Ovary (tissue), 3 donors: ENCODE data around the gene MLX.

Experiments
- EP300 ChIP-seq: sonication (generic); formaldehyde crosslinking; IDR thresholded peaks from one replicate; pipeline ENCODE4 v1.6.1; 2017; ENCODE audit warnings: antibody characterized with exemption
- POLR2A ChIP-seq: fragments of 450-650 bp; IDR thresholded peaks from one replicate; pipeline ENCODE4 v1.6.1; 2017; ENCODE audit warnings: antibody characterized with exemption, mild to moderate bottlenecking, moderate library complexity
- TF ChIP-seq, protein P1 (sequence below), 3 donors: fragments of 450-650 bp in 2 of 3; fragments of 200-600 bp in 1 of 3; IDR thresholded peaks; one replicate each; pipeline versions ENCODE4 v1.5.1 to v1.8.0; 2016 to 2022; ENCODE audit warnings: antibody characterized with exemption in 3 of 3, mild to moderate bottlenecking in 1 of 3
- donor health status: DM: no; HTN: no; CAD: no.

DNA sequence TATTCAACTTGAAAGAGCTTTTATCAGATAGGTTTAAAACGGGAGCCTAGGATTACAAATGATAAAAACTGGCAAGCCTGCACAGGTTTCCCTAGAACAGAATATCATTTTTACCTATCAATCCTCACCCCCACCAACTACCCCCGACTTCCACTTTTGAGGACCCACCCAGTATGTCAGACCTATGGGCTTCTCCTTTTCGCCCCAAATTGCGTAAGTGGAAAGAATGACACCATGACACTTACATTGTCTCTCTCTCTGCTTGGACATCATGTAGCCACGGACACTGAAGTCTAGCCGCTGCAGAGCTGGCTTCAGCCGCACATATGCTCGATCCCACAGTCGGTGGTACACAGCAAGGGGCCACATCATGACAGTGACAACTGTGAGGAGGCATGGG, 18.0 kb downstream of the MLX start:
- TF ChIP-seq, protein P1, sequence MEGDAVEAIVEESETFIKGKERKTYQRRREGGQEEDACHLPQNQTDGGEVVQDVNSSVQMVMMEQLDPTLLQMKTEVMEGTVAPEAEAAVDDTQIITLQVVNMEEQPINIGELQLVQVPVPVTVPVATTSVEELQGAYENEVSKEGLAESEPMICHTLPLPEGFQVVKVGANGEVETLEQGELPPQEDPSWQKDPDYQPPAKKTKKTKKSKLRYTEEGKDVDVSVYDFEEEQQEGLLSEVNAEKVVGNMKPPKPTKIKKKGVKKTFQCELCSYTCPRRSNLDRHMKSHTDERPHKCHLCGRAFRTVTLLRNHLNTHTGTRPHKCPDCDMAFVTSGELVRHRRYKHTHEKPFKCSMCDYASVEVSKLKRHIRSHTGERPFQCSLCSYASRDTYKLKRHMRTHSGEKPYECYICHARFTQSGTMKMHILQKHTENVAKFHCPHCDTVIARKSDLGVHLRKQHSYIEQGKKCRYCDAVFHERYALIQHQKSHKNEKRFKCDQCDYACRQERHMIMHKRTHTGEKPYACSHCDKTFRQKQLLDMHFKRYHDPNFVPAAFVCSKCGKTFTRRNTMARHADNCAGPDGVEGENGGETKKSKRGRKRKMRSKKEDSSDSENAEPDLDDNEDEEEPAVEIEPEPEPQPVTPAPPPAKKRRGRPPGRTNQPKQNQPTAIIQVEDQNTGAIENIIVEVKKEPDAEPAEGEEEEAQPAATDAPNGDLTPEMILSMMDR (IDR thresholded peaks at IDR 0.05), result no peak
- no peak for TF ChIP-seq POLR2A
- no peak for TF ChIP-seq EP300
